Measurements from ENCODE around the gene FGD6. TPM values are rescaled to one million over a fixed set of nuclear protein-coding genes. Genes with fewer than 3 reads are reported as not detected.

The FGD6 gene
- total RNA-seq, 4 donors from 2014 or later: 2.9 to 8.4 (median 4.4) TPM

- intact Hi-C loops (cut with DNase I; ENCODE audit: low total_unique reads): loop anchor here (5.0 kb wide), 1 partner anchor 37 kb away; no protein-coding TSS in a partner anchor
- Histone ChIP-seq H3K4me1 (peaks cover 61 to 62% of the 10 kb centered on the region in 2 donors), H3K36me3 (peaks cover 0 to 6% of the 10 kb centered on the region in 2 donors), H3K9me3 (no peaks in the 10 kb centered on the region), H3K27me3 (no peaks in the 10 kb centered on the region), H3K27ac (peak overlapping the region in 1 of 4 donors; percentile 13), H3K4me3 (no peak overlapping the region)
- TF ChIP-seq POLR2A (IDR thresholded peaks at IDR 0.05): no peak
- TF ChIP-seq CTCF (IDR thresholded peaks at IDR 0.05 in 4 of 5, conservative IDR thresholded peaks at IDR 0.05 in 1 of 5): no peak
- in situ Hi-C loops (cut with MboI; ENCODE audit: low sequenced_read_pairs in 4 of 4): no loop called here
- DNase-seq: no peak
- no peak for ATAC-seq
Observed at GRCh38 chr12:95225645-95226212, 8.5 kb upstream of the FGD6 start.

GRCh38 chr12:95224202-95225170, 7.2 kb upstream of the FGD6 start:
- intact Hi-C loops (cut with DNase I; ENCODE audit: low total_unique reads): loop anchor here (5.0 kb wide), 1 partner anchor 38 kb away; no protein-coding TSS in a partner anchor
- H3K27ac ChIP-seq: peak overlapping the region in 3 of 4 donors; percentile 16 to 20 (median 18)
- in situ Hi-C loops (cut with MboI; ENCODE audit: low sequenced_read_pairs in 4 of 4): no loop called here

GRCh38 chr12:95220726-95221125, 3.5 kb upstream of the FGD6 start:
- H3K4me3 ChIP-seq: no peak overlapping the region
- in situ Hi-C loops (cut with MboI; ENCODE audit: low sequenced_read_pairs in 4 of 4) (no loop called here), intact Hi-C loops (cut with DNase I; ENCODE audit: low total_unique reads) (no loop called here)
- TF ChIP-seq CTCF (IDR thresholded peaks at IDR 0.05 in 4 of 5, conservative IDR thresholded peaks at IDR 0.05 in 1 of 5) (no peak), POLR2A (IDR thresholded peaks at IDR 0.05) (no peak)
- DNase-seq (no peak), ATAC-seq (no peak)
- no peaks in the 10 kb centered on the region for H3K9me3 ChIP-seq
- H3K4me1 ChIP-seq: peaks cover 55 to 61% of the 10 kb centered on the region in 2 donors
- peaks cover 0 to 6% of the 10 kb centered on the region in 2 donors for H3K36me3 ChIP-seq
- no peaks in the 10 kb centered on the region for H3K27me3 ChIP-seq
- peak overlapping the region in 1 of 4 donors; percentile 96 for H3K27ac ChIP-seq

More at GRCh38 chr12:95224202-95225170, 7.2 kb upstream of the FGD6 start:
- no peak for TF ChIP-seq CTCF (IDR thresholded peaks at IDR 0.05 in 4 of 5, conservative IDR thresholded peaks at IDR 0.05 in 1 of 5)
- no peak for TF ChIP-seq POLR2A (IDR thresholded peaks at IDR 0.05)
- no peak for ATAC-seq
- no peaks in the 10 kb centered on the region for H3K27me3 ChIP-seq
- no peak overlapping the region for H3K4me3 ChIP-seq
- DNase-seq: no peak
- peaks cover 64% of the 10 kb centered on the region in 2 donors for H3K4me1 ChIP-seq
- no peaks in the 10 kb centered on the region for H3K9me3 ChIP-seq
- peaks cover 0 to 6% of the 10 kb centered on the region in 2 donors for H3K36me3 ChIP-seq

- Histone ChIP-seq H3K4me3 (no peak overlapping the region), H3K27ac (peak overlapping the region in 3 of 4 donors; percentile 23 to 97 (median 96)), H3K36me3 (peaks cover 0 to 6% of the 10 kb centered on the region in 2 donors), H3K27me3 (no peaks in the 10 kb centered on the region), H3K4me1 (peaks cover 60 to 64% of the 10 kb centered on the region in 2 donors), H3K9me3 (no peaks in the 10 kb centered on the region)
- TF ChIP-seq CTCF (IDR thresholded peaks at IDR 0.05 in 4 of 5, conservative IDR thresholded peaks at IDR 0.05 in 1 of 5): no peak
- no peak for TF ChIP-seq POLR2A (IDR thresholded peaks at IDR 0.05)
- intact Hi-C loops (cut with DNase I; ENCODE audit: low total_unique reads): no loop called here
- no peak for ATAC-seq
- in situ Hi-C loops (cut with MboI; ENCODE audit: low sequenced_read_pairs in 4 of 4): no loop called here
- DNase-seq: no peak
Observed at GRCh38 chr12:95220190-95220589, 2.9 kb upstream of the FGD6 start.

Data from gastrocnemius medialis (tissue), 4 donors.